Chondrocyte (in vitro differentiated cells): ENCODE measurements around the gene TBX1. TPM values are rescaled to one million over a fixed set of nuclear protein-coding genes. Genes with fewer than 3 reads are reported as not detected.

ENCODE experiments used
- DNase-seq: peaks from one replicate; pipeline ENCODE4 v3.0.0; 2021; ENCODE audit warnings: mixed read lengths, low spot score
- H3K27ac Mint-ChIP-seq: one replicate; pipeline ENCODE4 v1.8.0; 2021; ENCODE audit warnings: mild to moderate bottlenecking, moderate library complexity, mixed read lengths; ENCODE audit not compliant: unreplicated experiment
- H3K27me3 Mint-ChIP-seq: 2 replicates; pipeline ENCODE4 v1.8.0; 2021; ENCODE audit warnings: low read depth, mixed read lengths
- H3K36me3 Mint-ChIP-seq: 2 replicates; pipeline ENCODE4 v1.8.0; 2021; ENCODE audit warnings: low read depth, mixed read lengths
- H3K4me1 Mint-ChIP-seq: 2 replicates; pipeline ENCODE4 v1.8.0; 2021; ENCODE audit warnings: low read depth, mild to moderate bottlenecking, mixed read lengths
- H3K4me3 Mint-ChIP-seq: one replicate; pipeline ENCODE4 v1.8.0; 2021; ENCODE audit warnings: mild to moderate bottlenecking, moderate library complexity, mixed read lengths; ENCODE audit not compliant: unreplicated experiment
- H3K9me3 Mint-ChIP-seq: 2 replicates; pipeline ENCODE4 v1.8.0; 2021; ENCODE audit warnings: low read depth, mixed read lengths
- total RNA-seq: library from RNA; stranded (reverse); gene quantifications from 3 replicates; pipeline ENCODE4 v1.2.1, GENCODE V29; 2021
- TF ChIP-seq, protein P1 (sequence below): fragments of 200-600 bp; sonication (generic); IDR thresholded peaks from 2 replicates; pipeline ENCODE4 v1.5.0; 2021; ENCODE audit warnings: antibody characterized with exemption, mild to moderate bottlenecking, moderate library complexity

Gene TBX1
- total RNA-seq, 1 donor from 2014 or later, result not detected

DNA sequence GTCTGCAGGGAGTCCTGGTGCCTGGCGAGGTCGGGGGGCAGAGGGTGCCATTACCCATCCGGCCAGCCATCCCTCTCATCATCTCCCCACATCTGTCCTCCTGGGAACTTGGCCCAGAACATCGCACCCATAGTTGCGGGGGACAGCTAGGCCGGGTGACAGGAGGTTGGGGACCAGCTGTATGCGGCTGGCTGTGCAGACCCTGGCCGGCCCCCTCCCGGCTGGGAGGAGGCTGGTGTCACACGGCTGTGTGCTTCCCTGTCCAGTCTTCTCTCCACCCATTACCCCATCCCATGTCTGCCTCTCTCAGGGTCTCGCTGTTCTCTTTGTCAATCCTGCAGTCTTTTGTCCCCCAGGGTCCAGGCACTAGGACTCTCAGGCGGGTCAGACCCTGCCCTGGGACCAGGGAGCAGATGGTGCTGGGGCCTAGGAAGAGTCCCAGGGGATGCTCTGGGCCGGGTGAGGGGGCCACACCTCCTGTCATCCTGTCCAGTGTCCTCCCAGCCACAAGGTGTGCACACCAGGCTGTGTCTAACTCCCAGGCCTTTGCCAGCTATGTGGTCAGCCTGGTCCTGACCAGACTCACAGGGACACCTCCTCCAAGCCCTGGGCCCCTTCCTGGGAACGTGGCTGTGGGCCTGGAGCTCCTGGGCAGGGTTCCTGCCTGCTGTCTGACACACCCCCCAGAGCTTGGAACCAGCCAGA, 6.4 kb upstream of the TBX1 start:
- H3K27ac Mint-ChIP-seq, result no peak overlapping the region
- H3K27me3 Mint-ChIP-seq, result peaks cover 24% of the 10 kb centered on the region
- no peak overlapping the region for H3K4me3 Mint-ChIP-seq
- no peaks in the 10 kb centered on the region for H3K9me3 Mint-ChIP-seq
- peaks cover 15% of the 10 kb centered on the region for H3K4me1 Mint-ChIP-seq
- TF ChIP-seq, protein P1, sequence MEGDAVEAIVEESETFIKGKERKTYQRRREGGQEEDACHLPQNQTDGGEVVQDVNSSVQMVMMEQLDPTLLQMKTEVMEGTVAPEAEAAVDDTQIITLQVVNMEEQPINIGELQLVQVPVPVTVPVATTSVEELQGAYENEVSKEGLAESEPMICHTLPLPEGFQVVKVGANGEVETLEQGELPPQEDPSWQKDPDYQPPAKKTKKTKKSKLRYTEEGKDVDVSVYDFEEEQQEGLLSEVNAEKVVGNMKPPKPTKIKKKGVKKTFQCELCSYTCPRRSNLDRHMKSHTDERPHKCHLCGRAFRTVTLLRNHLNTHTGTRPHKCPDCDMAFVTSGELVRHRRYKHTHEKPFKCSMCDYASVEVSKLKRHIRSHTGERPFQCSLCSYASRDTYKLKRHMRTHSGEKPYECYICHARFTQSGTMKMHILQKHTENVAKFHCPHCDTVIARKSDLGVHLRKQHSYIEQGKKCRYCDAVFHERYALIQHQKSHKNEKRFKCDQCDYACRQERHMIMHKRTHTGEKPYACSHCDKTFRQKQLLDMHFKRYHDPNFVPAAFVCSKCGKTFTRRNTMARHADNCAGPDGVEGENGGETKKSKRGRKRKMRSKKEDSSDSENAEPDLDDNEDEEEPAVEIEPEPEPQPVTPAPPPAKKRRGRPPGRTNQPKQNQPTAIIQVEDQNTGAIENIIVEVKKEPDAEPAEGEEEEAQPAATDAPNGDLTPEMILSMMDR, result no peak
- H3K36me3 Mint-ChIP-seq, result no peaks in the 10 kb centered on the region
- DNase-seq, result no peak

DNA sequence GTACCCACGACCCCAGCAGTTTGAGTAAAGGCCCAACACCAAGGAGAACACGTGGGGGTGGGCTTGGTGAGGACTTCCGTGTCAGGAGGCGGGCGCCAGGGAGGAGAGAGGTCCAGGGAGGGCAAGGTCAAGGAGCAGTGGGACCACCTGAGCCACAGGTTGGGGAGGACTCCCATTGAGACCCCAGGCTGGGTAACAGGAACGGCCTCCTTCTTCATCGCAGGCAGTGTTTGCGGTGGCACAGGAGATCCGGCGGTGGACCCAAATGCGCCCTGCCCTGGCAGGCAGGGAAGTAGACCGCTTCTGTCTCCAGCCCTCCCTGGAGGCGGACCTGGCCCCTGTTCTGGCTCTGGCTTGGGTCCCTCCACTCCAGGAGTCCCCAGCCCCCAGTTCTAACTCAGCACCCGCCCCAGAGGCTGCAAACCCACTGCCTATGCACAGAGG, 5.9 kb upstream of the TBX1 start:
- Mint-ChIP-seq H3K9me3 (no peaks in the 10 kb centered on the region), H3K4me1 (peaks cover 20% of the 10 kb centered on the region), H3K27me3 (peaks cover 28% of the 10 kb centered on the region), H3K4me3 (no peak overlapping the region), H3K36me3 (no peaks in the 10 kb centered on the region), H3K27ac (no peak overlapping the region)
- no peak for DNase-seq
- TF ChIP-seq, protein P1, result no peak

DNA sequence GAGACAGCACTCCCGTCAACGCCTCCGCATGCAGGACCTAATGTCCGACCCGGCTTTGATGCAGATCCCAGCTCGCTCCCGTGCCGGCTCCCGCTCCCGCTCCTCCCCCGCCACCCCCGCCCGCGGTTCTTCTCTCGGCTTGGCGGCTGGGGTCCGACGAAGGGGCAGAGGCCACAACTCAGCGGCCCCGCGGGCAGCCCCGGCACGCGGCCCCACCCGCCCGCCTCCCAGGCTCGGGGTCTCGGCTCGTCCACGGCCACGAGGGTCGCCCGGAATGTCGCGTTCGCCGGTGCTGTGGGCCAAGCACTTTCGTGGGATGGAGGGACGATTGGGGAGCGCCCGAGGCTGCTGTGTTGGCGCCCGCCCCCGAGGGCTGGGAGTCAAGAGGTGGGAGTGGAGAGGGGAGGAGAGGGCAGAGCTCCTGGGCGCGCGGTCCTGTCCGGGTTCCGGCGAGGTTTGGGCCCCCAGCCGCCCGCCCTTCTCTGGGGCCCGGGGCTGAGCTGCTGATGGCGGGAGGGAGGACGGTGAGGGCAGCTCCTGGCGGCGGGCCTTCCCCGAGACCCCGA, 5.3 kb upstream of the TBX1 start:
- no peak overlapping the region for H3K27ac Mint-ChIP-seq
- no peak for DNase-seq
- TF ChIP-seq, protein P1, result no peak
- H3K4me3 Mint-ChIP-seq, result no peak overlapping the region
- H3K27me3 Mint-ChIP-seq, result peaks cover 33% of the 10 kb centered on the region
- H3K36me3 Mint-ChIP-seq, result no peaks in the 10 kb centered on the region
- no peaks in the 10 kb centered on the region for H3K9me3 Mint-ChIP-seq
- peaks cover 25% of the 10 kb centered on the region for H3K4me1 Mint-ChIP-seq

DNA sequence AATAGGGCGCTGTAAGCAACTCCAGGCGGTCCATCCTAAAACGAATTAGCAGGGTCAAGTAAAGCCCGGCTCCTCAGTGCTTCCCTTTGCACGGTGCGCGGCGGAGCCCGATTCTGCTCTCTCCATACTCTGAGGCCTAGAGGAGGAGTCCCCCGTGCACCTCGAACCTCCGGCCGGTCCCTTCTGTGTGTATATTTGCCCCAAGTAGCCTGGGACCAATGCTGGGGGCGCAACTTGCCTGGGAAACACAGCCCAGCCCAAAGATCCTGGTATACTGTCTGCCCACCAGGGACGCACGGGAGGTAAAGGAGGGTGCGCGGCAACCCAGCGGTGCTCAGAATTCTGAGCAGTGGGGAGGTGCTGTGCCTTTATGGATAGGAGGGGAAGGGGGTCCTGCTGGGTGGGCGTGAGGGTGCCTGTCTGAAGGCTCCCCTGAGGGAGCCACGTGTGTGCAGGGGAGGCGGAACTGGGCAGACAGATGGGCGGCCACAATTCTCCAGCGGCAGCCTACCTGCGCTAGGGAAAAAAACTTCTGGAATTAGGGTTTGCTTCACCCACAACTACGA, 4.8 kb upstream of the TBX1 start:
- H3K4me1 Mint-ChIP-seq, result peaks cover 26% of the 10 kb centered on the region
- no peak overlapping the region for H3K4me3 Mint-ChIP-seq
- H3K9me3 Mint-ChIP-seq, result no peaks in the 10 kb centered on the region
- H3K36me3 Mint-ChIP-seq, result no peaks in the 10 kb centered on the region
- H3K27ac Mint-ChIP-seq, result no peak overlapping the region
- H3K27me3 Mint-ChIP-seq, result peaks cover 34% of the 10 kb centered on the region
- TF ChIP-seq, protein P1, result no peak
- DNase-seq, result no peak

- H3K9me3 Mint-ChIP-seq, result no peaks in the 10 kb centered on the region
- TF ChIP-seq, protein P1, result peak; percentile 73
- no peak overlapping the region for H3K4me3 Mint-ChIP-seq
- no peak overlapping the region for H3K27ac Mint-ChIP-seq
- peaks cover 34% of the 10 kb centered on the region for H3K27me3 Mint-ChIP-seq
- H3K36me3 Mint-ChIP-seq, result no peaks in the 10 kb centered on the region
- no peak for DNase-seq
- peaks cover 21% of the 10 kb centered on the region for H3K4me1 Mint-ChIP-seq
Observed at GRCh38 chr22:19756288-19757128, 4.1 kb upstream of the TBX1 start.
